Kidney (tissue), 14 donors: ENCODE data around the gene DPP9. TPM values are rescaled to one million over a fixed set of nuclear protein-coding genes. Genes with fewer than 3 reads are reported as not detected.

Experiments
- DNase-seq, 5 donors: peaks; one replicate each; pipeline ENCODE4 v3.0.0-alpha.2; 2013 to 2020
- FAIRE-seq: peaks from 2 replicates; lab custom pipeline; 2012; peaks lifted over from hg19 to GRCh38; lab: Jason Lieb, UNC
- H3K27ac ChIP-seq, 2 donors: one replicate each; pipeline ENCODE4 v1.7.0; 2013; ENCODE audit warnings: low read depth in 2 of 2, low read length in 2 of 2, inconsistent platforms in 1 of 2
- H3K27me3 ChIP-seq: one replicate; pipeline ENCODE4 v1.7.1; 2013; ENCODE audit warnings: low read length, inconsistent platforms; ENCODE audit not compliant: control insufficient read depth, insufficient read depth
- H3K36me3 ChIP-seq, 3 donors: one replicate each; pipeline versions ENCODE4 v1.7.0 to v1.7.1; 2013; ENCODE audit warnings: low read length in 3 of 3, control low read depth in 1 of 3, inconsistent platforms in 1 of 3; ENCODE audit not compliant: insufficient read depth in 3 of 3, control insufficient read depth in 2 of 3
- H3K4me1 ChIP-seq, 3 donors: one replicate each; pipeline versions ENCODE4 v1.7.0 to v1.7.1; 2013; ENCODE audit warnings: low read length in 3 of 3, inconsistent platforms in 1 of 3, low read depth in 1 of 3; ENCODE audit not compliant: control insufficient read depth in 2 of 3, insufficient read depth in 2 of 3
- H3K4me3 ChIP-seq, 3 donors: one replicate each; pipeline versions ENCODE4 v1.7.0 to v1.8.1; 2013; ENCODE audit warnings: low read length in 3 of 3, control low read depth in 1 of 3, inconsistent platforms in 1 of 3
- H3K9ac ChIP-seq, 3 donors: one replicate each; pipeline versions ENCODE4 v1.7.0 to v1.7.1; 2013; ENCODE audit warnings: low read length in 3 of 3, control low read depth in 1 of 3, inconsistent platforms in 1 of 3
- H3K9me3 ChIP-seq, 3 donors: one replicate each; pipeline versions ENCODE4 v1.7.0 to v1.7.1; 2013; ENCODE audit warnings: low read length in 3 of 3, control low read depth in 1 of 3, inconsistent platforms in 1 of 3; ENCODE audit not compliant: control insufficient read depth in 2 of 3, insufficient read depth in 1 of 3
- CTCF ChIP-seq: IDR thresholded peaks from 3 replicates; pipeline ENCODE4 v1.5.1; 2012; ENCODE audit warnings: mild to moderate bottlenecking, moderate library complexity, borderline replicate concordance; ENCODE audit not compliant: insufficient read depth; ENCODE audit errors: extremely low read depth
- intact Hi-C: fragments of 100-400 bp; cut with DNase I; formaldehyde crosslinking; loops from one replicate; pipeline ENCODE4 v1.11.1; 2022
- microRNA-seq: library from miRNA; unstranded; fragments of <30 nt; microRNA quantifications from one replicate; pipeline ENCODE4 v1.2.0, GENCODE V29; 2020
- polyA plus RNA-seq: library from polyadenylated mRNA; stranded (reverse); fragments of 350-450 nt; fragmentation: Illumina TruSeq; extraction: RNeasy Lipid Tissue Mini Kit (QIAGEN cat#74804); gene quantifications from one replicate; pipeline ENCODE4 v1.2.3, GENCODE V29; 2014; ENCODE audit warnings: low read depth, low replicate concordance; ENCODE audit not compliant: insufficient read depth
- total RNA-seq: library from RNA; stranded (reverse); fragmentation: NEBNext Ultra II Directional; extraction: Animal tissue kit (Norgen Biotek cat#: 25700); gene quantifications from one replicate; pipeline ENCODE4 v1.2.1, GENCODE V29; 2021
- donor health status: control.
- donor health status: control.
- donor health status: control.
- donor health status: control.
- donor health status: control.
- donor health status: DM: yes; HTN: yes; CAD: no.
- donor health status: Normal renal cell carcinoma (clear cell type).

DPP9 gene
- total and polyA plus RNA-seq, 2 donors from 2014 or later: 14.0 to 61.9 TPM

DNA sequence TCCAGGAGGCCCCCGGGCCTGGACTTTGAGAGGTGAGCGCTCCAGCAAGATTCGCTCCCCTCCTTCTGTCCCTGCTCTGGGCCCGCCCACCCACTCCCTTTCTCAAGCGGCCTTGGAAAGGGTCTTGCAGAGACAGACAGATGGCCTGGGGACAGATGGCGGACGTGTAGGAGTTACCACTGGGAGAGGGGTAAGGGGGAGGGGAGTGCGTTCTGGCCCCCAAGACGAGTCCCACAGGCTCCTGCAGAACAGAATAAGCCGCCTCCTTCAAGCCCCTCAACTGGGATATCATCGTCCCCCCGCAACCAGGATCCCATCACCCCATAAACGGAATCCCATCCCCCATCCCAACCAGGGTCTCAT is 87.9 kb downstream of the DPP9 start:
- intact Hi-C loops: loop anchor here (10.0 kb wide), 1 partner anchor 71 kb away; no protein-coding TSS in a partner anchor
- H3K4me3 ChIP-seq: peak overlapping the region; percentile 34 to 59 (median 36)

DNA sequence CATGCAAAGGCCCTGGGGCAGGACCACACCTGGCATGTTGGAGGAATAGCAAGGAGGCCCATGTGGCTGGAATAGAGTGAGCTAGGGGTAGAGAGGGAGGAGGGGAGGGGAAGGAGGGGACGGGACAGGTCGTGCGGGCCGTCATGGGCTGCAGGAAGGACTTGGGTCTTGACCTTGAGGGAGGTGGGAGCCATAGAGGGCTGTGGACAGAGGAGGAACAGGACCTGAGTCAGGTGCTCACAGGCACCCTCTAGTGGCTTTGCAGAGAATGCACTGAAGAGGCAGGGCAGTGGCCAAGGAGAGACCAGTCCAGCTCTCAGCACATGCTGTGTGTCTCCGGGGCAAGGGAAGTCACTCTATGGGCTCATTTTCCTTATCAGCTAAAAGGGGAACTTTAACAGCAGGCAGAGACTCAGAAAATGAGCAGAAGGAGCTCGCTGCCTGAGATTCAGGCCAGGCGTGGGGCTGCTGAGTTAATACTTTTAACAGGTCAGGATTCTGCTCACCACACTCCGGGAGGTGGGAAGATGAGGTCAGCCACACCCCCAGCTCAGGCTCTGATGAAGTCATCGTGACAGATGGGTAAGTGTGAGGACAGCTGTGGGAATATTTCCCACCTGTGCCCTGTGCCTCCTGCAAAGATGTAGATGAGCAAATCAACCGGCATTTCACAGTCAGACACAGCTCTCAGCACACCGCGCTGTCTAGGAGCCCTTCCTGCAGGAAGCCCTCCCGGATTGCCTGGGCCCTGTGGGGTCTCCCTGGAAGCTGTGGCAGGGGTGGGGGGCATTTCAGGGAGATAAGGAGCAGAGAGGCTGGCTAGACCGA is 90.3 kb downstream of the DPP9 start:
- FAIRE-seq: no peak
- peak; percentile 67 for TF ChIP-seq CTCF
- H3K4me1 ChIP-seq: peaks cover 0 to 9% (median 4%) of the 10 kb centered on the region in 3 donors
- no peak overlapping the region for H3K9ac ChIP-seq
- H3K36me3 ChIP-seq: no peaks in the 10 kb centered on the region
- peak in 4 of 5 donors; percentile 39 to 77 (median 56) for DNase-seq
- intact Hi-C loops: loop anchor here (10.0 kb wide), 1 partner anchor 69 kb away; no protein-coding TSS in a partner anchor
- H3K4me3 ChIP-seq: no peak overlapping the region
- H3K9me3 ChIP-seq: no peaks in the 10 kb centered on the region
- H3K27ac ChIP-seq: no peak overlapping the region
- no peaks in the 10 kb centered on the region for H3K27me3 ChIP-seq

More for the DNA sequence above, 87.9 kb downstream of the DPP9 start:
- Histone ChIP-seq H3K27me3 (no peaks in the 10 kb centered on the region), H3K27ac (no peak overlapping the region), H3K36me3 (no peaks in the 10 kb centered on the region), H3K4me1 (peaks cover 0 to 19% (median 4%) of the 10 kb centered on the region in 3 donors), H3K9ac (peak overlapping the region in 1 of 3 donors; percentile 61), H3K9me3 (no peaks in the 10 kb centered on the region)
- DNase-seq (peak in 3 of 5 donors; percentile 29 to 79 (median 43)), FAIRE-seq (no peak)
- TF ChIP-seq CTCF: no peak

Small RNA genes within 50 kb of the gene (microRNA-seq; reads per million reads assigned to microRNA genes)
- gene MIR7-3: not detected

Other genes starting within 250 kb of the DPP9 start
- 2.2 TPM for gene PLIN4, start 205.4 kb downstream of the DPP9 start, total RNA-seq
- 1.6 TPM for gene PLIN4, start 205.4 kb downstream of the DPP9 start, polyA plus RNA-seq
- 30.7 TPM for gene PLIN5, start 188.6 kb downstream of the DPP9 start, total RNA-seq
- 21.2 TPM for gene PLIN5, start 188.6 kb downstream of the DPP9 start, polyA plus RNA-seq
- gene LRG1, start 183.8 kb downstream of the DPP9 start, total RNA-seq: 26.4 TPM
- 2.2 TPM for gene LRG1, start 183.8 kb downstream of the DPP9 start, polyA plus RNA-seq
- 17.7 TPM for gene SEMA6B, start 164.2 kb downstream of the DPP9 start, total RNA-seq
- gene SEMA6B, start 164.2 kb downstream of the DPP9 start, polyA plus RNA-seq: 2.6 TPM
- 11.5 TPM for gene TNFAIP8L1, start 84.3 kb downstream of the DPP9 start, total RNA-seq
- gene TNFAIP8L1, start 84.3 kb downstream of the DPP9 start, polyA plus RNA-seq: 16.0 TPM
- gene MYDGF, start 53.5 kb downstream of the DPP9 start, total RNA-seq: 75.8 TPM
- 85.5 TPM for gene MYDGF, start 53.5 kb downstream of the DPP9 start, polyA plus RNA-seq
- 11.3 TPM for gene FEM1A, start 67.9 kb upstream of the DPP9 start, total RNA-seq
- gene FEM1A, start 67.9 kb upstream of the DPP9 start, polyA plus RNA-seq: 4.6 TPM
- gene TICAM1, start 107.9 kb upstream of the DPP9 start, total RNA-seq: 23.0 TPM
- gene TICAM1, start 107.9 kb upstream of the DPP9 start, polyA plus RNA-seq: 9.9 TPM
- gene PLIN3, start 143.8 kb upstream of the DPP9 start, total RNA-seq: 60.0 TPM
- 30.5 TPM for gene PLIN3, start 143.8 kb upstream of the DPP9 start, polyA plus RNA-seq
- gene ARRDC5, start 179.1 kb upstream of the DPP9 start, total RNA-seq: 1.4 TPM
- gene ARRDC5, start 179.1 kb upstream of the DPP9 start, polyA plus RNA-seq: not detected
- 3.1 TPM for gene UHRF1, start 185.7 kb upstream of the DPP9 start, total RNA-seq
- gene UHRF1, start 185.7 kb upstream of the DPP9 start, polyA plus RNA-seq: 0.19 TPM
- 35.7 TPM for gene KDM4B, start 245.3 kb upstream of the DPP9 start, total RNA-seq
- 6.6 TPM for gene KDM4B, start 245.3 kb upstream of the DPP9 start, polyA plus RNA-seq